A673 (cell line): Measurements from ENCODE around the gene OOEP. TPM values are rescaled to one million over a fixed set of nuclear protein-coding genes. Genes with fewer than 3 reads are reported as not detected.
"Not testable (repeated sequence)": the region's sequence is repeated elsewhere in the genome, so short reads cannot be mapped to it uniquely, and the experiment has no call there.

ENCODE experiments used
- BruUV-seq: library from RNA; stranded (reverse); fragments of 400-500 nt; replicated peaks from 2 replicates; lab custom pipeline; 2021; lab: Mats Ljungman, UMichigan
- CTCF ChIA-PET: fragments of 300-600 bp; sonication (Branson Sonifier 250); formaldehyde crosslinking; loops from one replicate; lab custom pipeline; 2022; ENCODE audit warnings: antibody characterized with exemption; lab: Charles Lee
- POLR2A ChIA-PET: fragments of 300-600 bp; sonication (Branson Sonifier 250); formaldehyde crosslinking; loops from one replicate; lab custom pipeline; 2022; ENCODE audit warnings: antibody characterized with exemption; ENCODE audit not compliant: low non-redundant PET; lab: Charles Lee
- DNase-seq: peaks from one replicate; pipeline ENCODE4 v3.0.0-alpha.2; 2015; ENCODE audit warnings: low spot score
- H3K27ac ChIP-seq: fragments of 200-600 bp; sonication (generic); 2 replicates; pipeline ENCODE4 v1.5.1; 2016; ENCODE audit warnings: mixed run types, low read depth, mild to moderate bottlenecking, mixed read lengths, antibody characterized with exemption, low read length; ENCODE audit not compliant: poor library complexity, severe bottlenecking
- H3K27me3 ChIP-seq: fragments of 200-600 bp; sonication (generic); replicated peaks from 2 replicates; pipeline ENCODE4 v1.6.1; 2017; ENCODE audit warnings: mixed run types, low read depth, mild to moderate bottlenecking, mixed read lengths, antibody characterized with exemption, low read length; ENCODE audit not compliant: insufficient read depth, poor library complexity
- H3K36me3 ChIP-seq: fragments of 200-600 bp; sonication (generic); 2 replicates; pipeline ENCODE4 v1.6.1; 2016; ENCODE audit warnings: mixed run types, mild to moderate bottlenecking, mixed read lengths, antibody characterized with exemption, low read length; ENCODE audit not compliant: insufficient read depth, poor library complexity, severe bottlenecking
- H3K4me1 ChIP-seq: fragments of 200-600 bp; sonication (generic); 2 replicates; pipeline ENCODE4 v1.6.1; 2017; ENCODE audit warnings: mixed run types, mild to moderate bottlenecking, mixed read lengths, antibody characterized with exemption, low read length; ENCODE audit not compliant: insufficient read depth, poor library complexity, severe bottlenecking
- H3K4me3 ChIP-seq: fragments of 200-600 bp; sonication (generic); 2 replicates; pipeline ENCODE4 v1.5.1; 2016; ENCODE audit warnings: low read depth, mixed run types, mild to moderate bottlenecking, mixed read lengths, low read length; ENCODE audit not compliant: poor library complexity, severe bottlenecking
- H3K9me3 ChIP-seq: fragments of 200-600 bp; sonication (generic); 2 replicates; pipeline ENCODE4 v1.6.1; 2016; ENCODE audit warnings: mixed run types, low read depth, mild to moderate bottlenecking, mixed read lengths, antibody characterized with exemption, low read length; ENCODE audit not compliant: poor library complexity, severe bottlenecking
- EZH2 ChIP-seq: fragments of 200-600 bp; sonication (generic); IDR thresholded peaks from 2 replicates; pipeline ENCODE4 v1.6.1; 2017; ENCODE audit warnings: borderline replicate concordance, low read depth, mild to moderate bottlenecking, mixed read lengths, antibody characterized with exemption, low read length; ENCODE audit not compliant: poor library complexity, severe bottlenecking
- intact Hi-C: fragments of 100-400 bp; cut with micrococcal nuclease; formaldehyde crosslinking; loops from one replicate; pipeline ENCODE4 v1.10.0; 2022; ENCODE audit not compliant: unreplicated experiment
- total RNA-seq: library from RNA; stranded (reverse); gene quantifications from 2 replicates; pipeline ENCODE4 v1.2.3, GENCODE V29; 2021
- TF ChIP-seq, protein P1 (sequence below): fragments of 300-800, 200-600 bp; sonication (generic); conservative IDR thresholded peaks from 2 replicates; pipeline ENCODE4 v1.5.1; 2017; ENCODE audit warnings: low read depth, mild to moderate bottlenecking, antibody characterized with exemption, low read length, moderate library complexity, mixed read lengths

The OOEP gene
- total RNA-seq, 1 experiment from 2014 or later: not detected

DNA sequence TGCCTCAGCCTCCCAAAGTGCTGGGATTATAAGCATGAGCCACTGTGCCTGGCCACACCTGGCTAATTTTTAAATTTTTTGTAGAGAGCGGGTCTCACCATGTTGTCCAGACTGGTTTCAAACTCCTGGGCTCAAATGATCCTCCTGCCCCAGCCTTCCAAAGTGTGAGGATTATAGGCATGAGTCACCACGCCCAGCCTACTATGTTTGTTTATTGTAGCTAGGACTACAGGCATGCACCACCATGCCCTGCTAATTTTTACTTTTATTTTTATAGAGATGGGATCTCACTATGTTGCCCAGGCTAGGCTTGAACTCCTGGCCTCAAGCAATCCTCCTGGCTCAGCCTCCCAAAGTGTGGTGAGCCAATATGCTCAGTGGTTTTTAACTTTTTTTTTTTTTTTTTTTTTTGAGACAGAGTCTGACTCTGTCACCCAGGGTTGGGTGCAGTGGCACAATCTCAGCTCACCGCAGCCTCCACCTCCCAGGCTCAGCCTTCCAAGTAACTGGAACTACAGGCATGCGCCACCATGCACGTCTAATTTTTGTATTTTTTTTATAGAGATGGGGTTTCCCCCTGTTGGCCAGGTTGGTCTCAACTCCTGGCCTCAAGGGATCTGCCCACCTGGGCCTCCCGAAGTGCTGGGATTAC lies 12.9 kb upstream of the OOEP start:
- H3K36me3 ChIP-seq: no peaks in the 10 kb centered on the region
- H3K9me3 ChIP-seq: no peaks in the 10 kb centered on the region
- no peak for TF ChIP-seq EZH2
- TF ChIP-seq, protein P1, sequence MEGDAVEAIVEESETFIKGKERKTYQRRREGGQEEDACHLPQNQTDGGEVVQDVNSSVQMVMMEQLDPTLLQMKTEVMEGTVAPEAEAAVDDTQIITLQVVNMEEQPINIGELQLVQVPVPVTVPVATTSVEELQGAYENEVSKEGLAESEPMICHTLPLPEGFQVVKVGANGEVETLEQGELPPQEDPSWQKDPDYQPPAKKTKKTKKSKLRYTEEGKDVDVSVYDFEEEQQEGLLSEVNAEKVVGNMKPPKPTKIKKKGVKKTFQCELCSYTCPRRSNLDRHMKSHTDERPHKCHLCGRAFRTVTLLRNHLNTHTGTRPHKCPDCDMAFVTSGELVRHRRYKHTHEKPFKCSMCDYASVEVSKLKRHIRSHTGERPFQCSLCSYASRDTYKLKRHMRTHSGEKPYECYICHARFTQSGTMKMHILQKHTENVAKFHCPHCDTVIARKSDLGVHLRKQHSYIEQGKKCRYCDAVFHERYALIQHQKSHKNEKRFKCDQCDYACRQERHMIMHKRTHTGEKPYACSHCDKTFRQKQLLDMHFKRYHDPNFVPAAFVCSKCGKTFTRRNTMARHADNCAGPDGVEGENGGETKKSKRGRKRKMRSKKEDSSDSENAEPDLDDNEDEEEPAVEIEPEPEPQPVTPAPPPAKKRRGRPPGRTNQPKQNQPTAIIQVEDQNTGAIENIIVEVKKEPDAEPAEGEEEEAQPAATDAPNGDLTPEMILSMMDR: no peak
- H3K4me1 ChIP-seq: no peaks in the 10 kb centered on the region
- intact Hi-C loops: no loop called here
- ChIA-PET CTCF (no interaction called here), POLR2A (no interaction called here)
- no TSS peak for BruUV-seq
- no peak overlapping the region for H3K27ac ChIP-seq
- H3K4me3 ChIP-seq: no peak overlapping the region
- DNase-seq: no peak
- H3K27me3 ChIP-seq: no peaks in the 10 kb centered on the region

DNA sequence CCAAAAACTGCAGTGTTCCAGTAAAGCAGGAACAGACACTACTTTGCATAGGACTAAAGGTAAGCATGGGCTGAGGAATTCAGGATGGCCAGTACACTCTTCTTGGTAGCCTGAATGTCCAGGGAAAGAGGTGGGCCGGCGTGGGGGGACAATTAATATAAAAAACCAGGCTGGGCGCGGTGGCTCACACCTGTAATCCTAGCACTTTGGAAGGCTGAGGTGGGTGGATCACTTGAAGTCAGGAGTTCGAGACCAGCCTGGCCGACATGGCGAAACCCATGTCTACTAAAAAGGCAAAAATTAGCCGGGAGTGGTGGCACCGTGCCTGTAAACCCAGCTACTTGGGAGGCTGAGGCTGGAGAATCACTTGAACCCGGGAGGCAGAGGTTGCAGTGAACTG lies 11.8 kb upstream of the OOEP start:
- H3K4me1 ChIP-seq, H3K4me3 ChIP-seq, H3K27me3 ChIP-seq, H3K27ac ChIP-seq, H3K9me3 ChIP-seq, CTCF ChIA-PET, BruUV-seq, intact Hi-C loops, DNase-seq, H3K36me3 ChIP-seq, POLR2A ChIA-PET: not testable (repeated sequence)

DNA sequence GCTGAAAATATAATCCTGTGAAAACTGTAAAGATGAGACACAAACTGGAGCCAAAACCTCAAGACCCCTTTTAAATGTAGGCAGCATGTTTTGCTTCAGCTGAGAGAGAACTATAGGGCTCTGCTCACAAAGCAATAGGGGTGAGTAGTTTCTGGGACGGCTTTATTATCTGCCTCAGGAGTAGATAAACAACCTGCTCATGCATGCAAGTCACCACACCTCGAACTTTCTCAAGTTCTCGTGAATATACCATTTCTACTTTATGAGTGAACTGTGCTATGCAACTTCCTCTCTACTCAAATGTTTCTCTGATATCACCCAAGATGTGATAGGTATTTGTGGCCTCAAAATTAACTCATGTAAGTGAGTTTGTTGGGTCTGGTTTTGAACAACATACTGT lies 7.5 kb upstream of the OOEP start:
- intact Hi-C loops: no loop called here
- no peaks in the 10 kb centered on the region for H3K4me1 ChIP-seq
- no peaks in the 10 kb centered on the region for H3K36me3 ChIP-seq
- no peaks in the 10 kb centered on the region for H3K27me3 ChIP-seq
- no peak overlapping the region for H3K4me3 ChIP-seq
- no TSS peak for BruUV-seq
- no peak overlapping the region for H3K27ac ChIP-seq
- ChIA-PET POLR2A (no interaction called here), CTCF (no interaction called here)
- TF ChIP-seq, protein P1: no peak
- DNase-seq: no peak
- no peaks in the 10 kb centered on the region for H3K9me3 ChIP-seq

DNA sequence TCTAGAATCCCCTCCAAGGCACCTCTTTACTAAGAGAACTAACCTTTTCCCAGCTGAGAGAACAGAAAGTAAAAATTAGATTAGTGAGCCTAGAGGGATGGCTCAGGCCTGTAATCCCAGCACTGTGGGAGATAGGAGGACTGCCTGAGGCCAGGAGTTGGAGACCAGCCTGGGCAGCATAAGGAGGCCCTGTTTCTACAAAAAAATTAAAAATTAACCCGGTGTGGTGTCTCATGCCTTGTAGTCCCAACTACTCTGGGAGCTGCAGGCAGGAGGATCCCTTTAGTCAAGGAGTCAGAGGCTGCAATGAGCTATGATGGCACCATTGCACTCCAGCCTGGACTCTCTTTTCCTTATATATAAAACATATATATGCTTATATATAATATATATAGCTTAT lies 5.5 kb upstream of the OOEP start:
- intact Hi-C loops: no loop called here
- POLR2A ChIA-PET: no interaction called here
- H3K36me3 ChIP-seq: no peaks in the 10 kb centered on the region
- no peaks in the 10 kb centered on the region for H3K27me3 ChIP-seq
- BruUV-seq: no TSS peak
- CTCF ChIA-PET: no interaction called here
- no peak overlapping the region for H3K4me3 ChIP-seq
- no peaks in the 10 kb centered on the region for H3K9me3 ChIP-seq
- TF ChIP-seq EZH2: no peak
- TF ChIP-seq, protein P1: no peak
- no peaks in the 10 kb centered on the region for H3K4me1 ChIP-seq
- DNase-seq: no peak
- no peak overlapping the region for H3K27ac ChIP-seq
